Measurements from ENCODE around the gene SLC23A2.
"Not testable (repeated sequence)": the region's sequence is repeated elsewhere in the genome, so short reads cannot be mapped to it uniquely, and the experiment has no call there.

The SLC23A2 gene

GRCh38 chr20:4853004-4853403 lies 148.3 kb downstream of the SLC23A2 start:
- Mint-ChIP-seq H3K9me3 (no peaks in the 10 kb centered on the region), H3K27me3 (no peaks in the 10 kb centered on the region), H3K36me3 (peaks cover 28 to 58% of the 10 kb centered on the region in 2 donors), H3K4me3 (no peak overlapping the region), H3K4me1 (peaks cover 10 to 14% of the 10 kb centered on the region in 2 donors), H3K27ac (no peak overlapping the region)
- DNase-seq (no peak), ATAC-seq (replicated peaks) (no peak)

- Mint-ChIP-seq H3K4me3 (no peak overlapping the region), H3K4me1 (peaks cover 17 to 29% of the 10 kb centered on the region in 2 donors), H3K27ac (peak overlapping the region; percentile 63), H3K27me3 (no peaks in the 10 kb centered on the region), H3K36me3 (peaks cover 17 to 39% of the 10 kb centered on the region in 2 donors), H3K9me3 (no peaks in the 10 kb centered on the region)
- no peak for ATAC-seq (replicated peaks)
- no peak for DNase-seq
Observed at GRCh38 chr20:4850960-4851359, 150.3 kb downstream of the SLC23A2 start.

- H3K27me3 Mint-ChIP-seq; ATAC-seq (replicated peaks); H3K9me3 Mint-ChIP-seq; H3K27ac Mint-ChIP-seq; H3K4me3 Mint-ChIP-seq; DNase-seq: not testable (repeated sequence)
- Mint-ChIP-seq H3K36me3 (peaks cover 11 to 30% of the 10 kb centered on the region in 2 donors), H3K4me1 (peaks cover 18 to 41% of the 10 kb centered on the region in 2 donors)
Observed at GRCh38 chr20:4848829-4849228, 152.5 kb downstream of the SLC23A2 start.

DNA sequence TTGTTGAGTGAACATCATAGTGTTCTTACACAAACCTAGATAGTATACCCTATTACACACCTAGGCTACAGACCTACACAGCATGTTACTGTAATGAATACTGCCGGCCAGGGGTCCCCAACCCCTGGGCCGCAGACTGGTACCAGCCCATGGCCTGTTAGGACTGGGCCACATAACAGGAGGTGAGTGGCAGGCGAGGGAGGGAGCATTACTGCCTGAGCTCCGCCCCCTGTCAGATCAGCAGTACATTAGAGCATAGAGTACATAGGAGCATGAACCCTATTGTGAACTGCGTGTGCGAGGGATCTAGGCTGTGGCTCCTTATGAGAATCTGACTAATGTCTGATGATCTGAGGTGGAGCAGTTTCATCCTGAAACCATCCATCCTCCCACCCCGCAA lies 153.3 kb downstream of the SLC23A2 start:
- Mint-ChIP-seq H3K27me3 (no peaks in the 10 kb centered on the region), H3K4me1 (peaks cover 18 to 40% of the 10 kb centered on the region in 2 donors), H3K4me3 (no peak overlapping the region), H3K9me3 (peaks cover 3 to 4% of the 10 kb centered on the region in 2 donors), H3K27ac (no peak overlapping the region), H3K36me3 (peaks cover 8 to 24% of the 10 kb centered on the region in 2 donors)
- DNase-seq (no peak), ATAC-seq (replicated peaks) (peak in 1 of 2 donors; percentile 27)

DNA sequence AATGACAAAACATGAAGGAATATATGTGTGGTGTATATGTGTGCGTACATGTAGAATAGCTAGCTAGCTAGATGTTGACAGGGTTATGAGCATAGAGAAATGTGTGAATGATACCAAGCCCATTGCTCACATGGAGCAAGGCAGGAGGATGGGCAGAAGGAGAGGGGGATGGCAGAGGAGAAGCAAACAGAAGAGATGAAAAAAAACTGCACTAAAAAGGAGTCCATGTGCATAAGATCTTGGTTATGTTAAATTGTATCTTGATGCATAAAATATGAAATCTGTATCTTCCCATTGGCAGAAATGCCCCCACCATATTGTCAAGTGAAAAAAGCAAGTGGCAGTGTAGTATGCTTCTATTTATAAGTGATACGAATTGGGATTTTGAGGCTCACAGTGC lies 154.5 kb downstream of the SLC23A2 start:
- Mint-ChIP-seq H3K9me3 (peaks cover 3 to 4% of the 10 kb centered on the region in 2 donors), H3K27me3 (no peaks in the 10 kb centered on the region), H3K27ac (no peak overlapping the region), H3K4me1 (peaks cover 19 to 40% of the 10 kb centered on the region in 2 donors), H3K4me3 (no peak overlapping the region), H3K36me3 (peaks cover 5 to 19% of the 10 kb centered on the region in 2 donors)
- ATAC-seq (replicated peaks): no peak
- no peak for DNase-seq

DNA sequence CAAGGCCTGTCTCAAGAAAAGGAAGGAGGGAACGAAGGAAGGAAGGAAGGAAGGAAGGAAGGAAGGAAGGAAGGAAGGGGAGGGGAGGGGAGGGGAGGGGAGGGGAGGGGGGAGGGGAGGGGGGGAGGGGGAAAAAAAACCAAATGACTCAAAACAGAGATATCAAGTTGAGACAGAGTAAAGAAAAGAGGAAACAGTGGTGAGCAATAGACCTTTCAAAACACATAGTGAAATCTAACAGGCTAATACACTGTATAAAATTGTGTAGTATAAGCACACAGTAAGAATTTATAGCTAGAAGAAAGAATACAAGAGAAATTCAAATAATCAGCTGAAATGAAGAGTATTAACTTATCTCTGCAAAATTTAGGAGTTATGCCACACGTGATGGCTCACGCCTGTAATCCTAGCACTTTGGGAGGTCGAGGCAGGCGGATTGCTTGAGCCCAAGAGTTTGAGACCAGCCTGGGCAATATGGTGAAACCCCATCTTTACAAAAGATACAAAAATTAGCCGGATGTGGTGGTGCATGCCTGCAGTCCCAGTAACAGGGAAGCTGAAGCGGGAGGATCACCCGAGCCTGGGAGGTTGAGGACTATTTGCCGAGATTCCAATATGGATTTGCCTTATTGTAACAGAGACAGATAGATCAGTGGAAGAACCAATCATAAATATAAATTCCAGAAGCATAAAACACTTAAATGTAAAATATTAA lies 156.4 kb downstream of the SLC23A2 start:
- peak; percentile 96 to 97 for ATAC-seq (replicated peaks)
- Mint-ChIP-seq H3K4me1 (peaks cover 23 to 45% of the 10 kb centered on the region in 2 donors), H3K36me3 (peaks cover 6 to 20% of the 10 kb centered on the region in 2 donors), H3K27ac (peak overlapping the region; percentile 89), H3K27me3 (no peaks in the 10 kb centered on the region), H3K9me3 (peaks cover 3 to 4% of the 10 kb centered on the region in 2 donors), H3K4me3 (peak overlapping the region; percentile 47 to 61)
- DNase-seq: no peak

DNA sequence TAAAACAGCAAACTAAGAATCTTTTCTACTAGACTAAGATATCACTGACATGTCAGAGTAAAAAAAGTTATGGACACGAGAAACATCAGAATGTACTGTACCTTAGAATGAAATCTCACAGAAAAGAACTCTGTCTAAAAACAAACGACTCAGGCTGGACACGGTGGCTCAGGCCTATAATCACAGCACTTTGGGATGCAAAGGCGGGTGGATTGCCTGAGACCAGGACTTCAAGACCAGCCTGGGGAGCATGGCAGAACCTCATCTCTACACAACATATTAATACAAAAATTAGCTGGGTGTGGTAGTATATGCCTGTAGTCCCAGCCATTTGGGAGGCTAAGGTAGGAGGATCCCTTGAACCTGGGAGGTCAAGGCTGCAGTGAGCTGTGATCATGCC lies 157.0 kb downstream of the SLC23A2 start:
- DNase-seq (no peak), ATAC-seq (replicated peaks) (no peak)
- Mint-ChIP-seq H3K36me3 (peaks cover 9 to 19% of the 10 kb centered on the region in 2 donors), H3K4me3 (peak overlapping the region; percentile 47 to 61), H3K27ac (peak overlapping the region; percentile 89), H3K27me3 (no peaks in the 10 kb centered on the region), H3K9me3 (peaks cover 3 to 4% of the 10 kb centered on the region in 2 donors), H3K4me1 (peaks cover 23 to 41% of the 10 kb centered on the region in 2 donors)

DNA sequence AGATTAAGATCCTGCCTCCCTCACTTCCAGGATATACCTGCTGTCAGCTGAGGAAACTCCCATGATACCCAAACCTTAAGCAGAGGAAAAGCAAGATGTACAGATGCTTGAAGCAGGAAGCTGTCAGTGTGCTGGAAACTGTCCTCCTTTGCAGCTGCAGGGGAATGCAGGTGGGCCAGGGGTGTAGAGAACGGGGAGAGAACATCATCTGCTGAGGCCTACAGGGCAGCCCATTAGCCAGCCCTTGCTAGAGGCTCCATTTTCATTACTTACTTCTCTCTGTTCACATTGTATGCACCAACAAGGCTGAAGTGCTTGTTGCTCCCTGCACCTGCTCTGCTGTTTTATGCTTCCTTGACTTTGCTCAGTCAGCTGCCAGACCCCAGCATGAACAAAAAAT lies 160.5 kb downstream of the SLC23A2 start:
- ATAC-seq (replicated peaks) (no peak), DNase-seq (no peak)
- Mint-ChIP-seq H3K4me1 (peaks cover 24 to 31% of the 10 kb centered on the region in 2 donors), H3K27me3 (no peaks in the 10 kb centered on the region), H3K36me3 (peaks cover 9 to 27% of the 10 kb centered on the region in 2 donors), H3K9me3 (peaks cover 3 to 4% of the 10 kb centered on the region in 2 donors), H3K27ac (no peak overlapping the region), H3K4me3 (no peak overlapping the region)

DNA sequence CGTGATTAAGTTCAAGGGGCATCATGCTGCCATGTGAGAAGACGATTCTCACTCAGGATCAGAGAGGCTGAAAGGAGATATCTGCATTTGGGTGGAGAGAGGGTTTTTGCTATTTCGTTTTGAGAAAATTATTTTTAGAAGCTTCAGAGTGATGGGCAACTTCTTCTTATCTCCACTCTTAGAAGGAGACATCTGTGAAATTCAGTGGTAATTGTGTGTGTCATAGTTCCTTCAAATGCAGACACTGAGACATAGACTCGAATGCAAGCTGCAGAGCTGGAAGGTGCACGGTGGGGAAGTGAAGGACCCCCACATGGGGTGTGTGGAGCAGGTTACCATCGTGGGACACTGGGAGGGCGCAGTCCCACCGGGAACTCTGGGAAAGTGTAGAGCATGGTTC lies 162.8 kb downstream of the SLC23A2 start:
- Mint-ChIP-seq H3K9me3 (no peaks in the 10 kb centered on the region), H3K4me1 (peaks cover 16 to 17% of the 10 kb centered on the region in 2 donors), H3K36me3 (peaks cover 8 to 24% of the 10 kb centered on the region in 2 donors), H3K4me3 (no peak overlapping the region), H3K27me3 (no peaks in the 10 kb centered on the region), H3K27ac (peak overlapping the region; percentile 76)
- DNase-seq (no peak), ATAC-seq (replicated peaks) (no peak)

DNA sequence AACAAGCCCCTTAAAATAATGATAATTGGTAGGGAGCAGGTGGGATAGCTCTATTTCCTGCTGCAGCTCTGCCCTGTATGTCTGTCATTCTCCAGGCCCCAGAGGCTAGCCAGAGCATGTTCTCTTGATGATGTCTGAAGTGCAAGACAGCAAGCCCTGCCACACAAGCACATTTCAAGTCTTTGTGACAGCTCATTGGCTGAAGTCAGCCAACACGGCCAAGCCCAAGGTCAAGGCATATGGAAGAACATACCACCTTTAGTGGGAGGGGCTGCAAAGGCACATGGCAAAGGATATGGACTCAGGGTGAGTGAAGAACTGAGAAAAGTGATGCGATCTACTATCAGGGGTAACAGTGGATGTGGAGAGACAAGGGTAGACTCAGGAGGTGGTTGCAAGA lies 163.6 kb downstream of the SLC23A2 start:
- DNase-seq (no peak), ATAC-seq (replicated peaks) (no peak)
- Mint-ChIP-seq H3K36me3 (peaks cover 9 to 24% of the 10 kb centered on the region in 2 donors), H3K27me3 (no peaks in the 10 kb centered on the region), H3K4me1 (peaks cover 16 to 17% of the 10 kb centered on the region in 2 donors), H3K9me3 (peaks cover 0 to 1% of the 10 kb centered on the region in 2 donors), H3K4me3 (no peak overlapping the region), H3K27ac (no peak overlapping the region)

- peaks cover 16 to 17% of the 10 kb centered on the region in 2 donors for H3K4me1 Mint-ChIP-seq
- no peak for ATAC-seq (replicated peaks)
Observed at GRCh38 chr20:4836935-4837334, 164.4 kb downstream of the SLC23A2 start.

GRCh38 chr20:4836473-4836872 lies 164.8 kb downstream of the SLC23A2 start:
- Mint-ChIP-seq H3K36me3 (peaks cover 9 to 24% of the 10 kb centered on the region in 2 donors), H3K27me3 (no peaks in the 10 kb centered on the region), H3K4me1 (peaks cover 14% of the 10 kb centered on the region in 2 donors), H3K27ac (peak overlapping the region; percentile 52), H3K4me3 (no peak overlapping the region), H3K9me3 (peaks cover 1 to 4% of the 10 kb centered on the region in 2 donors)
- ATAC-seq (replicated peaks) (no peak), DNase-seq (no peak)

More at GRCh38 chr20:4836935-4837334, 164.4 kb downstream of the SLC23A2 start:
- Mint-ChIP-seq H3K4me3 (no peak overlapping the region), H3K36me3 (peaks cover 9 to 24% of the 10 kb centered on the region in 2 donors), H3K27me3 (no peaks in the 10 kb centered on the region), H3K9me3 (peaks cover 0 to 1% of the 10 kb centered on the region in 2 donors), H3K27ac (peak overlapping the region; percentile 52)
- DNase-seq: no peak

DNA sequence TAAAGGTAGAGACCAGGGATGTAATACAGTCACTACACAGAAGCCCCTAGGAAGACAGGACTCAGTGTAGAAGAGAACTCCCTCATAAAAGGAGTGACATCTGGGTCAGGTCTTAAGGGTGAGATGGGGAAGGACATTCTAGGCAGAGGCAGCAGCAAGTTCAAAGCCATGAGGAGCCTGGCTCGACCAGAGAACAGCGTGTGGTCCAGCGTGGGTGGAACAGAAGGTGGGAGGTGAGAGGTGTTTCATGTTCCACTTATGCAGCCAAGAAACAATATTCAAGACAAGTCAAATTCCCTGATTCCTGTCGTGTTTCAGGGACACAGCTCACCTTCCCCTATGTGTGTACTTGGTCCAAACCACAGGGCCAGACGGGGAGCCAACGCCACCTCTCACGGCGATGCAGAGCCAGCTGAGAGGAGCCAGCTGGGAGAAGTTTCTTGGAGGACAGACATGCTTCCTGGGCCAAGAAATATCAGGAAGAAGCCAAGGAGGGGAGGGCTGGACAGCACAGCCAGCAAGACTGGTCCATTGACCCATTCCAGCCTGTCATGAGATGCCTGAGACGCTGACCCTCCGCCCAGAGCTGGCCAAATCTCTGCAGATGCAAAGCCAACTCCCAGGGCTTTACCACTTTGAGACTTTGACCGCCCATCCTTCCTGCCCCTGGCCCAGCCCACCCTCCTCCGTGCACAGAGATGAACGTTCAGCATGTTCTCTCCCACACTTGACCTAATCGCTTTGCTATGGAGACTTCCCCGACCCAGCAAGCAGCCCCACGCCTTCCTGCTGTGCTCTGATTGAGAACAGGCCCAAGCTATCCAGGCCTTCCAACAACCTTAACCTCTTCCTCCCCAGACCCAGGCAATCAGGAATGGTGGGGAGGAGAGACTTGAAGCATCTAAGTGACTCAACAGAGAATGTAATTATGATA lies 165.8 kb downstream of the SLC23A2 start:
- Mint-ChIP-seq H3K4me3 (no peak overlapping the region), H3K36me3 (peaks cover 9 to 20% of the 10 kb centered on the region in 2 donors), H3K4me1 (peaks cover 9 to 10% of the 10 kb centered on the region in 2 donors), H3K27me3 (no peaks in the 10 kb centered on the region), H3K9me3 (peaks cover 1 to 5% of the 10 kb centered on the region in 2 donors), H3K27ac (no peak overlapping the region)
- no peak for DNase-seq
- no peak for ATAC-seq (replicated peaks)

DNA sequence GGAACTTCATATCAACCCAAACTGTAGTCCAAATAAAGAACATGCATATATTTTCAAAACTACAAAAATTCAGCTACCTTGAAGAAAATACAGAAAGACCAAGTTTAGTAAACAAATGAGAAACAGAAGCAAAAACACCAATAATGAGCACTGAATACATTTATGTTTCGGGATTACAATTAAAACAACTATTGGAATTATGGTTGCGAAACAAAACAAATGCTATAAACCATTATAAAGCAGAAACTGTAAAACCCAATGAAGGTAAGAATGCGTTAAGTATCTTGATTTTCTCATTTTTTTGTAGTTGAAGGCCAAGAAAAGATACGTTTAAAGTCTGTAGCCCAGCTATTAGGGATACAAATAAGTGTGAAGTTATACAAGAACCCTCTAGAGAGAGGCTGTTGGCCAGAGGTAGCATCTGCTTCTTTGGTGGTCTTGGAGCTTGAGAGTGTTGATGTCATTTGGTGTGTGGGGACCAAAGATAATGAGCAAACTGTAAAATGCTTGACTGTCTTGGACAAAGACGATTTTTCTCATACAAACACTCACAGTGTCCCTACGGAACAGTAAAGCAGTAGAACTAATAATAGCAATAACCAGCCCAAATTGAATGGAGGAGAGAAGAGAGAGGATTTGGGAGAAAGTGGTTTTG lies 168.1 kb downstream of the SLC23A2 start:
- Mint-ChIP-seq H3K36me3 (peaks cover 11 to 18% of the 10 kb centered on the region in 2 donors), H3K4me3 (no peak overlapping the region), H3K27me3 (no peaks in the 10 kb centered on the region), H3K27ac (no peak overlapping the region), H3K4me1 (peaks cover 15 to 24% of the 10 kb centered on the region in 2 donors), H3K9me3 (peaks cover 1 to 5% of the 10 kb centered on the region in 2 donors)
- ATAC-seq (replicated peaks) (no peak), DNase-seq (no peak)
